OCI-LY3 (cell line): ENCODE measurements around the gene VRK3.

ENCODE experiments used
- EZH2phosphoT487 ChIP-seq: fragments of 200-600 bp; shearing (Covaris generic); IDR thresholded peaks from 2 replicates; pipeline ENCODE4 v1.6.1; 2018; ENCODE audit warnings: antibody characterized with exemption, mixed run types, low read depth
- TF ChIP-seq, protein P1 (sequence below): fragments of 200-600, 300-600 bp; sonication (generic); IDR thresholded peaks from 2 replicates; pipeline ENCODE4 v1.5.1; 2014; ENCODE audit warnings: antibody characterized with exemption, low read length, low read depth

- TF ChIP-seq EZH2phosphoT487, result no peak
- TF ChIP-seq, protein P1, sequence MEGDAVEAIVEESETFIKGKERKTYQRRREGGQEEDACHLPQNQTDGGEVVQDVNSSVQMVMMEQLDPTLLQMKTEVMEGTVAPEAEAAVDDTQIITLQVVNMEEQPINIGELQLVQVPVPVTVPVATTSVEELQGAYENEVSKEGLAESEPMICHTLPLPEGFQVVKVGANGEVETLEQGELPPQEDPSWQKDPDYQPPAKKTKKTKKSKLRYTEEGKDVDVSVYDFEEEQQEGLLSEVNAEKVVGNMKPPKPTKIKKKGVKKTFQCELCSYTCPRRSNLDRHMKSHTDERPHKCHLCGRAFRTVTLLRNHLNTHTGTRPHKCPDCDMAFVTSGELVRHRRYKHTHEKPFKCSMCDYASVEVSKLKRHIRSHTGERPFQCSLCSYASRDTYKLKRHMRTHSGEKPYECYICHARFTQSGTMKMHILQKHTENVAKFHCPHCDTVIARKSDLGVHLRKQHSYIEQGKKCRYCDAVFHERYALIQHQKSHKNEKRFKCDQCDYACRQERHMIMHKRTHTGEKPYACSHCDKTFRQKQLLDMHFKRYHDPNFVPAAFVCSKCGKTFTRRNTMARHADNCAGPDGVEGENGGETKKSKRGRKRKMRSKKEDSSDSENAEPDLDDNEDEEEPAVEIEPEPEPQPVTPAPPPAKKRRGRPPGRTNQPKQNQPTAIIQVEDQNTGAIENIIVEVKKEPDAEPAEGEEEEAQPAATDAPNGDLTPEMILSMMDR, result no peak
Observed at GRCh38 chr19:49957262-49957915, 67.8 kb downstream of the VRK3 start.
